Gastrocnemius medialis (tissue), 4 donors: ENCODE measurements around the gene UMAD1. TPM values are rescaled to one million over a fixed set of nuclear protein-coding genes. Genes with fewer than 3 reads are reported as not detected.

ENCODE experiments used
- ATAC-seq, 2 donors: fragments of 150-250 bp; one replicate each; pipeline ENCODE4 v1.9.1; 2016
- DNase-seq, 2 donors: peaks; one replicate each; pipeline ENCODE4 v3.0.0-alpha.2; 2019
- H3K27ac ChIP-seq, 4 donors: fragments of 200-600 bp; sonication (generic); 1 replicate in 1 of 4; 2 replicates in 3 of 4; pipeline ENCODE4 v1.5.1; 2016 to 2018; ENCODE audit warnings: mild to moderate bottlenecking in 2 of 4, moderate library complexity in 1 of 4
- H3K27me3 ChIP-seq, 3 donors: fragments of 200-600 bp; sonication (generic) in 2 of 3; 1 replicate in 1 of 3; 2 replicates in 2 of 3; pipeline versions ENCODE4 v1.5.1 to v1.6.0; 2016 to 2019; ENCODE audit warnings: mild to moderate bottlenecking in 1 of 3, moderate library complexity in 1 of 3
- H3K36me3 ChIP-seq, 2 donors: fragments of 200-600 bp; sonication (generic) in 1 of 2; one replicate each; pipeline ENCODE4 v1.5.1; 2017 to 2018
- H3K4me1 ChIP-seq, 2 donors: fragments of 200-600 bp; sonication (generic) in 1 of 2; one replicate each; pipeline ENCODE4 v1.5.1; 2016 to 2017; ENCODE audit warnings: mild to moderate bottlenecking in 2 of 2
- H3K4me3 ChIP-seq, 4 donors: fragments of 200-600 bp; sonication (generic) in 3 of 4; 1 replicate in 1 of 4; 2 replicates in 3 of 4; pipeline ENCODE4 v1.5.1; 2016 to 2019; ENCODE audit warnings: mild to moderate bottlenecking in 2 of 4
- H3K9me3 ChIP-seq, 3 donors: fragments of 200-600 bp; sonication (generic) in 2 of 3; 1 replicate in 1 of 3; 2 replicates in 2 of 3; pipeline ENCODE4 v1.5.1; 2016 to 2019
- POLR2A ChIP-seq, 2 donors: fragments of 450-650 bp; IDR thresholded peaks; one replicate each; pipeline ENCODE4 v1.6.1; 2017; ENCODE audit warnings: antibody characterized with exemption in 2 of 2, mild to moderate bottlenecking in 2 of 2, moderate library complexity in 2 of 2
- in situ Hi-C, 4 donors: fragments of 200-750 bp; cut with MboI; loops; one replicate each; pipeline versions ENCODE4 v1.15.0 to v1.8.0; 2017; ENCODE audit warnings: low sequenced_read_pairs in 4 of 4
- intact Hi-C: fragments of 100-400 bp; cut with DNase I; formaldehyde crosslinking; loops from one replicate; pipeline ENCODE4 v1.15.1; 2023; ENCODE audit warnings: low total_unique reads
- total RNA-seq, 4 donors: library from RNA; depleted of rRNA; stranded (reverse); fragments of >200 nt; gene quantifications; one replicate each; pipeline versions ENCODE4 v1.1.0 to v1.2.3, GENCODE V29; 2016
- TF ChIP-seq, protein P1 (sequence below), 5 experiments: fragments of 450-650 bp in 3 of 5; fragments of 200-600 bp in 2 of 5; sonication (generic) in 2 of 5; IDR thresholded peaks in 4 of 5; conservative IDR thresholded peaks in 1 of 5; 1 replicate in 4 of 5; 2 replicates in 1 of 5; pipeline ENCODE4 v1.5.1; 2016 to 2019; ENCODE audit warnings: antibody characterized with exemption in 5 of 5, mild to moderate bottlenecking in 3 of 5, moderate library complexity in 3 of 5

Gene UMAD1
- total RNA-seq, 4 donors from 2014 or later, result 10.2 to 16.0 (median 11.1) TPM

DNA sequence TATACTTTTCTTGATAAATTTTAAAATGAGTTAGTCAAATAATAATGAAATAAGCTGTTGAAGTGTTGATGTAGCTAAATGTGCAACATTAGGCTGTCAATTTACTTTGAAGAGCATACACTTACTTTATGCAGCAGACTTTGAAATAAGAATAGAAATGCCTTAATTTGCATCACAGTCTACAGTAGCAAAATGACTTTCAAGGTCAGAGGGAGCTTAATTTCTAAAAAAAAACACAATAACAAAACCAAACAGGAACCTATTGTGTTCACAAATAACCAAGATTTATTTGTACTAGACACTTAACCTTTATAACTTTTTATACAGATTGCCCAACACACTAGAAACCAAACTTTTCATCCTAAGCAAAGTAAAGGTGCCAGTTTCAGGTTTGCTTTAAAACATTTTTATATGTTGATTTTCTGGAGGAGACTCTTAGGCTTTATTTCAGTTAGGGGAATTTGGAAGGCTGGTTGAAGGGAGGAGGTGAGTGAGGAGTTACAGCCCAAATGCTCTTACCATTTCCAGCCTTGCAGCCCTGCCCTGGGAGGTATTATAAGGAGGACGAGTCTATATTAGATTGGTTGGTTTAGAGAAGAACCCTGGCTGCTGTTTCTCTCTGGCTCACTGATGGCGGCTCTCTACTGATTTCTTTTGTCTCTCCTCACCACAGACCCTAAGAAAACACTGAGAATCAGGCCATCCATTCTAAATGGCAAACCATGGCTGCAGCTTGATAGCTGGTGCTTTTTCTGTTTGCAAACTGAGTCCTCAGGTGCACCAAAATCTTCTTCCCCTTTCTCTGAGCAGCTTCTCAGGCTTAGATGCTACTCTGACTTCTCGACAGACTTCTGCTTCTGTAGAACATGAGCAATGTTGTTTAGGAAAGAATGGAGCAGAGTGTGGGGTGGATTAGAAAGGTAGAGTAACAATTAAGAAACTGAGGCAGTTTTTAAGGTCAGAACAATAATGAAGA, 133.1 kb downstream of the UMAD1 start:
- no peak overlapping the region for H3K27ac ChIP-seq
- intact Hi-C loops, result no loop called here
- TF ChIP-seq, protein P1, sequence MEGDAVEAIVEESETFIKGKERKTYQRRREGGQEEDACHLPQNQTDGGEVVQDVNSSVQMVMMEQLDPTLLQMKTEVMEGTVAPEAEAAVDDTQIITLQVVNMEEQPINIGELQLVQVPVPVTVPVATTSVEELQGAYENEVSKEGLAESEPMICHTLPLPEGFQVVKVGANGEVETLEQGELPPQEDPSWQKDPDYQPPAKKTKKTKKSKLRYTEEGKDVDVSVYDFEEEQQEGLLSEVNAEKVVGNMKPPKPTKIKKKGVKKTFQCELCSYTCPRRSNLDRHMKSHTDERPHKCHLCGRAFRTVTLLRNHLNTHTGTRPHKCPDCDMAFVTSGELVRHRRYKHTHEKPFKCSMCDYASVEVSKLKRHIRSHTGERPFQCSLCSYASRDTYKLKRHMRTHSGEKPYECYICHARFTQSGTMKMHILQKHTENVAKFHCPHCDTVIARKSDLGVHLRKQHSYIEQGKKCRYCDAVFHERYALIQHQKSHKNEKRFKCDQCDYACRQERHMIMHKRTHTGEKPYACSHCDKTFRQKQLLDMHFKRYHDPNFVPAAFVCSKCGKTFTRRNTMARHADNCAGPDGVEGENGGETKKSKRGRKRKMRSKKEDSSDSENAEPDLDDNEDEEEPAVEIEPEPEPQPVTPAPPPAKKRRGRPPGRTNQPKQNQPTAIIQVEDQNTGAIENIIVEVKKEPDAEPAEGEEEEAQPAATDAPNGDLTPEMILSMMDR (IDR thresholded peaks at IDR 0.05 in 4 of 5, conservative IDR thresholded peaks at IDR 0.05 in 1 of 5), result no peak
- TF ChIP-seq POLR2A (IDR thresholded peaks at IDR 0.05), result no peak
- DNase-seq (no peak), ATAC-seq (no peak)
- H3K9me3 ChIP-seq, result no peaks in the 10 kb centered on the region
- H3K36me3 ChIP-seq, result no peaks in the 10 kb centered on the region
- no peak overlapping the region for H3K4me3 ChIP-seq
- no peaks in the 10 kb centered on the region for H3K27me3 ChIP-seq
- no peaks in the 10 kb centered on the region for H3K4me1 ChIP-seq
- in situ Hi-C loops, result loop anchor here in 1 of 4 donors (25.0 kb wide), 1 partner anchor 439 kb away; no protein-coding TSS in a partner anchor

DNA sequence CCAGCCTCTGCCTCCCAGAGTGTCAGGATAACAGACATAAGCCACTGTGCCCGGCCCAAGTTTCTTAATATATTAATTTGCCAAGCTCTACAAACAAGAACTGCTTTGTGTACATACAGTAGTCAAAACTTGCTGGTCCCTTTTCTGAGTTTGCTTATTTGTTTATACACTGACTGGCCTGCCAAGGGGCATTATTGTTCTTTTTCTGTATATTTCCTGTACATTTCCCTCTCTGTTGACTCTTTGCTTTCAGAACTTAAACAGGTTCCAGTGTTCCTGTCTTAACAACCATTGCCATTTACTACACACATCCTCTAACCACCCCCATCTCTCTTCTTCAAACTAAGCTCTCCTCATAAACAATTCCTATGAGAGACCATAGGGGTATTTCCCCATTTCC, 139.3 kb downstream of the UMAD1 start:
- no peak for DNase-seq
- no peak for ATAC-seq
- no peak for TF ChIP-seq POLR2A (IDR thresholded peaks at IDR 0.05)
- TF ChIP-seq, protein P1 (IDR thresholded peaks at IDR 0.05 in 4 of 5, conservative IDR thresholded peaks at IDR 0.05 in 1 of 5), result no peak
- Histone ChIP-seq H3K27me3 (no peaks in the 10 kb centered on the region), H3K4me3 (no peak overlapping the region), H3K4me1 (no peaks in the 10 kb centered on the region), H3K27ac (no peak overlapping the region), H3K9me3 (no peaks in the 10 kb centered on the region), H3K36me3 (no peaks in the 10 kb centered on the region)
- in situ Hi-C loops, result no loop called here
- intact Hi-C loops, result no loop called here

DNA sequence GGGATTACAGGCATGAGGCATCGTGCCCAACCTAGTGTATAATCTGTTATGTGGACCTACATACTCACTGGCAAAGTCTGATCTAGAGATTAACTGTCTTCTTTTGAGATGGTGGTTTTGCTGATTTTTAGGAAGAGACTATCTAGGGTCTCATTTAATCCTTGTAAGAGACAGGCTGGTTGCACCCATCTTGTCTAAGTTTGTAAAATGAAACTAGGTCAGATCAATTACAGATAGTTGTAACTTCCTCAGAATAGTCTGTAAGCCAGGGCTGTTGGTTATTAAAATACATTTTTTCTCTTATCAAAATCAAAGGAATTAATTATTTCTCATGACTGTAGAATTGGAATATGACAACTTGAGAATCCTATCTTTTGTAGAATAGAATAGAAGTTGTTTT, 142.4 kb downstream of the UMAD1 start:
- no peaks in the 10 kb centered on the region for H3K36me3 ChIP-seq
- ATAC-seq, result no peak
- intact Hi-C loops, result no loop called here

DNA sequence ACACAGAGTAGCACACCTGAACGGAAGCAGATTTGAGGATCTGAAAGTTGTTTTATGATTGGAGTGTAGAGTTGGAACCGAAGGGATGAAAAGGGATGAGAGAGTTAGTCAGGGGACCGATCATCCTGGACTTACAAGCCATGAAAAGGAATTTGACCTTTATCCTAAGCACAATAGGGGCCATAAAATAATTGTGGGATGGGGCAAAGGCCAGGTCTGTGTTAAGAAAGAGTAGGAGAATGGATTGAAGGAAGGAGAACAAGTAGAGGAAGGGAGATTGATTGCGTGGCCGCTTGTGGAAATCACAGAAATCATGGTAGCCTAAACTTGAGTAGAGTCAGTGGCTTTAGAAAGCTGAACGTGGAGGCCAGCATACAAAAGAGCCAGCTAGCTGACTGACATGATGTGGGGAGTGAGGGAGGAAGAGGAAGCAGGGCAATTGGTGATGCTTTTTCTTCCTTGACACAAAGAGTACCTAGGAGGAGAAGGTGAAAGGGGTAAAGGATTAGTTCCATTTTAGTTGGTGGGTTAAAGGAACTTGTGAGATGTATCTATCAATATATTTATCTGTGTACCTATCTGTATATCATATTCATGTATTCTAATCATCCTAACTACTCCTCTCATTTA, 144.9 kb downstream of the UMAD1 start:
- no peaks in the 10 kb centered on the region for H3K9me3 ChIP-seq
- intact Hi-C loops (no loop called here), in situ Hi-C loops (no loop called here)
- no peak overlapping the region for H3K27ac ChIP-seq
- H3K27me3 ChIP-seq, result no peaks in the 10 kb centered on the region
- no peak for TF ChIP-seq POLR2A (IDR thresholded peaks at IDR 0.05)
- TF ChIP-seq, protein P1 (IDR thresholded peaks at IDR 0.05 in 4 of 5, conservative IDR thresholded peaks at IDR 0.05 in 1 of 5), result no peak
- DNase-seq (no peak), ATAC-seq (no peak)
- H3K36me3 ChIP-seq, result no peaks in the 10 kb centered on the region
- H3K4me3 ChIP-seq, result no peak overlapping the region
- no peaks in the 10 kb centered on the region for H3K4me1 ChIP-seq

More for the DNA sequence above, 142.4 kb downstream of the UMAD1 start:
- no peak for DNase-seq
- H3K27ac ChIP-seq, result no peak overlapping the region
- H3K4me3 ChIP-seq, result no peak overlapping the region
- in situ Hi-C loops, result no loop called here
- no peaks in the 10 kb centered on the region for H3K4me1 ChIP-seq
- no peaks in the 10 kb centered on the region for H3K9me3 ChIP-seq
- TF ChIP-seq, protein P1 (IDR thresholded peaks at IDR 0.05 in 4 of 5, conservative IDR thresholded peaks at IDR 0.05 in 1 of 5), result no peak
- no peak for TF ChIP-seq POLR2A (IDR thresholded peaks at IDR 0.05)
- H3K27me3 ChIP-seq, result no peaks in the 10 kb centered on the region
